HG03439 (cell line): ENCODE results near the gene CACNA2D1.
"Not testable (repeated sequence)": the region's sequence is repeated elsewhere in the genome, so short reads cannot be mapped to it uniquely, and the experiment has no call there.

Source experiments
- ATAC-seq: cut with Tn5 transposase; IDR thresholded peaks from one replicate; pipeline ENCODE4 v1.9.1; 2021; ENCODE audit warnings: mild to moderate bottlenecking, moderate library complexity; ENCODE audit not compliant: unreplicated experiment

CACNA2D1 gene

GRCh38 chr7:82393840-82394220, 49.7 kb downstream of the CACNA2D1 start:
- no peak for ATAC-seq

GRCh38 chr7:82393076-82393839, 50.3 kb downstream of the CACNA2D1 start:
- no peak for ATAC-seq

GRCh38 chr7:82390936-82391335, 52.6 kb downstream of the CACNA2D1 start:
- ATAC-seq: no peak

- ATAC-seq: no peak
These were observed 53.7 kb downstream of the CACNA2D1 start for GRCh38 chr7:82389876-82390275.

- no peak for ATAC-seq
These were observed 55.4 kb downstream of the CACNA2D1 start for GRCh38 chr7:82388138-82388537.

- ATAC-seq: not testable (repeated sequence)
These were observed 57.0 kb downstream of the CACNA2D1 start for GRCh38 chr7:82386571-82386970.

GRCh38 chr7:82384779-82385178, 58.8 kb downstream of the CACNA2D1 start:
- no peak for ATAC-seq

GRCh38 chr7:82384051-82384464, 59.5 kb downstream of the CACNA2D1 start:
- ATAC-seq: no peak

- no peak for ATAC-seq
These were observed 61.3 kb downstream of the CACNA2D1 start for GRCh38 chr7:82382276-82382675.

- ATAC-seq: no peak
These were observed 66.8 kb downstream of the CACNA2D1 start for GRCh38 chr7:82376739-82377138.

GRCh38 chr7:82375713-82376112, 67.9 kb downstream of the CACNA2D1 start:
- no peak for ATAC-seq

- no peak for ATAC-seq
These were observed 68.4 kb downstream of the CACNA2D1 start for GRCh38 chr7:82375129-82375528.

GRCh38 chr7:82373926-82374635, 69.5 kb downstream of the CACNA2D1 start:
- ATAC-seq: no peak

GRCh38 chr7:82364671-82365070, 78.9 kb downstream of the CACNA2D1 start:
- ATAC-seq: no peak

- no peak for ATAC-seq
These were observed 79.5 kb downstream of the CACNA2D1 start for GRCh38 chr7:82364048-82364447.

- ATAC-seq: no peak
These were observed 81.4 kb downstream of the CACNA2D1 start for GRCh38 chr7:82362129-82362706.

GRCh38 chr7:82360591-82361368, 82.8 kb downstream of the CACNA2D1 start:
- ATAC-seq: no peak

- ATAC-seq: no peak
These were observed 84.2 kb downstream of the CACNA2D1 start for GRCh38 chr7:82359426-82359825.

GRCh38 chr7:82358923-82359322, 84.7 kb downstream of the CACNA2D1 start:
- ATAC-seq: no peak

GRCh38 chr7:82358009-82358578, 85.5 kb downstream of the CACNA2D1 start:
- ATAC-seq: no peak

- ATAC-seq: no peak
These were observed 95.3 kb downstream of the CACNA2D1 start for GRCh38 chr7:82348251-82348650.
